ENCODE results near the gene ARPC5L. TPM values are rescaled to one million over a fixed set of nuclear protein-coding genes. Genes with fewer than 3 reads are reported as not detected.

ARPC5L gene
- total RNA-seq, 1 experiment from 2014 or later: 50.0 TPM

GRCh38 chr9:124829334-124829669 is 32.6 kb upstream of the ARPC5L start (continued):
- no peak for TF ChIP-seq REST (IDR thresholded peaks at IDR 0.05; ENCODE audit: low read depth)
- TF ChIP-seq SRF (IDR thresholded peaks at IDR 0.05; ENCODE audit: low read depth): no peak

GRCh38 chr9:124830593-124830992 is 31.3 kb upstream of the ARPC5L start:
- H3K4me2 ChIP-seq (ENCODE audit: low read length): no peak overlapping the region
- no TSS peak for BruUV-seq (replicated peaks)
- H3K27me3 ChIP-seq (ENCODE audit: insufficient read depth, low read length): no peaks in the 10 kb centered on the region
- RAD21 ChIA-PET (ENCODE audit: low non-redundant PET in 1 of 2, low total read pairs in 2 of 2, uncharacterized antibody in 2 of 2, unreplicated experiment in 2 of 2): no interaction called here
- no peak overlapping the region for H3K9ac ChIP-seq (ENCODE audit: low read length)
- POLR2A ChIA-PET: no interaction called here
- H3K27ac ChIP-seq (ENCODE audit: low read depth, low read length): no peak overlapping the region
- TF ChIP-seq ZFX (IDR thresholded peaks at IDR 0.05) (no peak), EZH2 (IDR thresholded peaks at IDR 0.05) (no peak), SRF (IDR thresholded peaks at IDR 0.05; ENCODE audit: low read depth) (no peak), CEBPB (IDR thresholded peaks at IDR 0.05; ENCODE audit: low read depth) (no peak), TCF7L2 (IDR thresholded peaks at IDR 0.05; ENCODE audit: borderline replicate concordance, extremely low read depth, insufficient read depth, insufficient read length) (no peak), POLR2AphosphoS5 (IDR thresholded peaks at IDR 0.05; ENCODE audit: low read depth, low read length) (no peak), EGR1 (IDR thresholded peaks at IDR 0.05; ENCODE audit: low read depth) (no peak), ATF3 (IDR thresholded peaks at IDR 0.05) (no peak), MAX (IDR thresholded peaks at IDR 0.05) (no peak), CTCF (IDR thresholded peaks at IDR 0.05 in 2 of 3, conservative IDR thresholded peaks at IDR 0.05 in 1 of 3; ENCODE audit: borderline replicate concordance in 1 of 3, insufficient read depth in 1 of 3, low read depth in 2 of 3, low read length in 2 of 3) (no peak), ELF1 (IDR thresholded peaks at IDR 0.05; ENCODE audit: borderline replicate concordance, low read depth) (no peak), SP1 (IDR thresholded peaks at IDR 0.05; ENCODE audit: low read depth) (no peak), ZBTB33 (IDR thresholded peaks at IDR 0.05; ENCODE audit: extremely low read depth, insufficient replicate concordance, low read length) (no peak), POLR2A (IDR thresholded peaks at IDR 0.05; ENCODE audit: borderline replicate concordance, extremely low read depth, insufficient read depth, insufficient read length) (no peak), JUND (IDR thresholded peaks at IDR 0.05) (no peak), EZH2phosphoT487 (IDR thresholded peaks at IDR 0.05; ENCODE audit: borderline replicate concordance) (no peak), CBX3 (IDR thresholded peaks at IDR 0.05; ENCODE audit: low read depth) (no peak), SIN3A (IDR thresholded peaks at IDR 0.05; ENCODE audit: low read depth) (no peak)
- intact Hi-C loops (cut with micrococcal nuclease): no loop called here
- no peak overlapping the region for H2AFZ ChIP-seq (ENCODE audit: low read depth, low read length, poor library complexity, severe bottlenecking)
- no peaks in the 10 kb centered on the region for H3K9me3 ChIP-seq (ENCODE audit: control insufficient read depth in 1 of 2, insufficient read depth in 1 of 2, low read depth in 1 of 2, low read length in 2 of 2)
- no peaks in the 10 kb centered on the region for H3K9me2 ChIP-seq (ENCODE audit: insufficient read depth)
- no peaks in the 10 kb centered on the region for H3K36me3 ChIP-seq (ENCODE audit: control insufficient read depth in 1 of 2, insufficient read depth in 2 of 2, low read length in 2 of 2)
- ATAC-seq (no peak), DNase-seq (ENCODE audit: low read depth, low spot score) (no peak)
- H4K20me1 ChIP-seq (ENCODE audit: insufficient read depth): no peaks in the 10 kb centered on the region
- CTCF ChIA-PET: interaction anchor here (0.8 to 2.7 kb wide), 2 partner anchors 10 to 22 kb away, joined by 3 to 17 read pairs; no protein-coding TSS in a partner anchor
- no peaks in the 10 kb centered on the region for H3K79me2 ChIP-seq (ENCODE audit: insufficient read depth, low read length)
- no peak overlapping the region for H3K4me3 ChIP-seq (replicated peaks in 1 of 2; ENCODE audit: low read depth in 1 of 2, low read length in 2 of 2)
- H3K4me1 ChIP-seq (ENCODE audit: control insufficient read depth in 1 of 2, insufficient read depth in 2 of 2, low read length in 2 of 2): peaks cover 32 to 42% of the 10 kb centered on the region in 2 experiments

Measured in HCT116 (cell line).